ENCODE measurements around the gene YY1AP1. TPM values are rescaled to one million over a fixed set of nuclear protein-coding genes. Genes with fewer than 3 reads are reported as not detected.

The YY1AP1 gene
- polyA plus RNA-seq, 3 donors, result 14.0 to 93.4 (median 24.3) TPM

DNA sequence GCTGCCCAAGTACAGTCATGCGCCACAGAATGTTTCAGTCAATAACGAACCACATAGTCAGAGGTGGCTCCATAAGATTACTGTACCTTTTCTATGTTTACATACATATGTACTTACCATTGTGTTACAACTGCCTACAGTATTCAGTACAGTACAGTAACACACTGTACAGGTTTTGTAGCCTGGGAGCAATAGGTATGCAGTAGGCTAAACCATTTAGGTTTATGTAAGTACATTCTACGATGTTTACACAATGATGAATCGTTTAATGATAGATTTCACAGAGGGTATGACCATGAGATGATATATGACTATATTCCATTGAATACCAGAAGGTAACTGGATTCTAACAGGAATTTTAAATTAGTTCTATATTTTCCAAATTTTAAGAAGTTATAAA, 10.5 kb downstream of the YY1AP1 start:
- H3K36me3 Mint-ChIP-seq, result peaks cover 66 to 78% of the 10 kb centered on the region in 2 donors

DNA sequence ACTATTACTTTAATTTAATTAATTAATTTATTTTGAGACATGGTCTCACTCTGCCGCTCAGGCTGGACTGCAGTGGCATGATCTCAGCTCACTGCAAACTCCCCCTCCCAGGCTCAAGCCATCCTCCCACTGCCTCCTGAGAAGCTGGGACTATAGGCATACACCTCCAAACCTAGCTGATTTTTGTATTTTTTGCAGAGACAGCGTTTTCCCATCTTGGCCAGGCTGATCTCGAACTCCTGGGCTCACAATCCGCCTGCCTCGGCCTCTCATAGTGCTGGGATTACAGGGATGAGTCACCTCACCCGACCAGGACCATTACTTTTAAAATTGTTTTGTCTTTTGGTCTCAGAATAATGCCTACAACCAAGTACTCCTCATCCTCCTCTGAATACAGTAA, 15.6 kb downstream of the YY1AP1 start:
- DNase-seq, result no peak
- Histone ChIP-seq H3K9me3 (replicated peaks in 1 of 2; ENCODE audit: control insufficient read depth in 1 of 2, insufficient read depth in 1 of 2, low read length in 2 of 2) (no peaks in the 10 kb centered on the region), H3K4me1 (ENCODE audit: control insufficient read depth in 1 of 2, insufficient read depth in 2 of 2, low read length in 2 of 2) (peaks cover 9 to 14% of the 10 kb centered on the region in 2 donors), H3K27me3 (ENCODE audit: control insufficient read depth in 2 of 2, insufficient read depth in 2 of 2, low read length in 2 of 2) (no peaks in the 10 kb centered on the region), H4K20me1 (ENCODE audit: insufficient read depth, low read length) (peaks cover 43% of the 10 kb centered on the region), H3K27ac (ENCODE audit: low read depth in 1 of 2, low read length in 2 of 2) (no peak overlapping the region), H3K4me3 (replicated peaks in 1 of 3; ENCODE audit: low read depth in 2 of 3, low read length in 3 of 3) (no peak overlapping the region), H3K36me3 (replicated peaks in 1 of 2; ENCODE audit: control insufficient read depth in 1 of 2, insufficient read depth in 2 of 2, low read length in 2 of 2) (peaks cover 84 to 99% of the 10 kb centered on the region in 2 donors), H3K9ac (ENCODE audit: insufficient read depth, low read length, poor library complexity, severe bottlenecking) (no peak overlapping the region), H3K4me2 (replicated peaks; ENCODE audit: extremely low read depth, low read length, poor library complexity, severe bottlenecking) (no peak overlapping the region), H3K79me2 (ENCODE audit: insufficient read depth, low read length) (no peaks in the 10 kb centered on the region), H2AFZ (ENCODE audit: insufficient read depth, low read depth, low read length, poor library complexity, severe bottlenecking) (no peak overlapping the region)
- intact Hi-C loops (cut with micrococcal nuclease), result no loop called here
- peak overlapping the region in 1 of 7 donors; percentile 58 for H3K27ac Mint-ChIP-seq
- H3K27me3 Mint-ChIP-seq (ENCODE audit: low read depth in 3 of 3), result no peaks in the 10 kb centered on the region
- WGBS (ENCODE audit: insufficient coverage), result 100% methylated on average over 2 of the region's 6 CpGs
- peaks cover 16% of the 10 kb centered on the region for H3K4me1 Mint-ChIP-seq
- TF ChIP-seq, protein P1, sequence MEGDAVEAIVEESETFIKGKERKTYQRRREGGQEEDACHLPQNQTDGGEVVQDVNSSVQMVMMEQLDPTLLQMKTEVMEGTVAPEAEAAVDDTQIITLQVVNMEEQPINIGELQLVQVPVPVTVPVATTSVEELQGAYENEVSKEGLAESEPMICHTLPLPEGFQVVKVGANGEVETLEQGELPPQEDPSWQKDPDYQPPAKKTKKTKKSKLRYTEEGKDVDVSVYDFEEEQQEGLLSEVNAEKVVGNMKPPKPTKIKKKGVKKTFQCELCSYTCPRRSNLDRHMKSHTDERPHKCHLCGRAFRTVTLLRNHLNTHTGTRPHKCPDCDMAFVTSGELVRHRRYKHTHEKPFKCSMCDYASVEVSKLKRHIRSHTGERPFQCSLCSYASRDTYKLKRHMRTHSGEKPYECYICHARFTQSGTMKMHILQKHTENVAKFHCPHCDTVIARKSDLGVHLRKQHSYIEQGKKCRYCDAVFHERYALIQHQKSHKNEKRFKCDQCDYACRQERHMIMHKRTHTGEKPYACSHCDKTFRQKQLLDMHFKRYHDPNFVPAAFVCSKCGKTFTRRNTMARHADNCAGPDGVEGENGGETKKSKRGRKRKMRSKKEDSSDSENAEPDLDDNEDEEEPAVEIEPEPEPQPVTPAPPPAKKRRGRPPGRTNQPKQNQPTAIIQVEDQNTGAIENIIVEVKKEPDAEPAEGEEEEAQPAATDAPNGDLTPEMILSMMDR (IDR thresholded peaks at IDR 0.05), result no peak
- H3K36me3 Mint-ChIP-seq, result peaks cover 81 to 94% of the 10 kb centered on the region in 2 donors
- H3K4me3 Mint-ChIP-seq, result no peak overlapping the region
- no peaks in the 10 kb centered on the region for H3K9me3 Mint-ChIP-seq

More for the DNA sequence above, 10.5 kb downstream of the YY1AP1 start:
- Histone ChIP-seq H3K27ac (ENCODE audit: low read depth in 1 of 2, low read length in 2 of 2) (no peak overlapping the region), H3K4me3 (replicated peaks in 1 of 3; ENCODE audit: low read depth in 2 of 3, low read length in 3 of 3) (no peak overlapping the region), H3K79me2 (ENCODE audit: insufficient read depth, low read length) (peaks cover 35% of the 10 kb centered on the region), H3K4me1 (ENCODE audit: control insufficient read depth in 1 of 2, insufficient read depth in 2 of 2, low read length in 2 of 2) (peaks cover 9 to 14% of the 10 kb centered on the region in 2 donors), H3K36me3 (replicated peaks in 1 of 2; ENCODE audit: control insufficient read depth in 1 of 2, insufficient read depth in 2 of 2, low read length in 2 of 2) (peaks cover 67 to 94% of the 10 kb centered on the region in 2 donors), H4K20me1 (ENCODE audit: insufficient read depth, low read length) (peaks cover 83% of the 10 kb centered on the region), H3K9ac (ENCODE audit: insufficient read depth, low read length, poor library complexity, severe bottlenecking) (no peak overlapping the region), H2AFZ (ENCODE audit: insufficient read depth, low read depth, low read length, poor library complexity, severe bottlenecking) (no peak overlapping the region), H3K27me3 (ENCODE audit: control insufficient read depth in 2 of 2, insufficient read depth in 2 of 2, low read length in 2 of 2) (no peaks in the 10 kb centered on the region), H3K9me3 (replicated peaks in 1 of 2; ENCODE audit: control insufficient read depth in 1 of 2, insufficient read depth in 1 of 2, low read length in 2 of 2) (no peaks in the 10 kb centered on the region), H3K4me2 (replicated peaks; ENCODE audit: extremely low read depth, low read length, poor library complexity, severe bottlenecking) (no peak overlapping the region)
- intact Hi-C loops (cut with micrococcal nuclease), result no loop called here
- Mint-ChIP-seq H3K9me3 (no peaks in the 10 kb centered on the region), H3K4me1 (peaks cover 16% of the 10 kb centered on the region), H3K27ac (no peak overlapping the region), H3K4me3 (no peak overlapping the region), H3K27me3 (ENCODE audit: low read depth in 3 of 3) (no peaks in the 10 kb centered on the region)
- 100% methylated on average over 2 of the region's 4 CpGs for WGBS (ENCODE audit: insufficient coverage)
- no peak for DNase-seq
- TF ChIP-seq, protein P1 (IDR thresholded peaks at IDR 0.05), result no peak

Data from CD14-positive monocyte (primary cell).